Stimulated activated CD8-positive, alpha-beta memory T cell treated with anti-CD3 and anti-CD28 coated beads, Interleukin-4, amount 100 ng/mL, for 24 hours (primary cell): ENCODE results near the gene PET100.

Experiments used
- DNase-seq: peaks from one replicate; pipeline ENCODE4 v3.0.0-alpha.2; 2020; ENCODE audit warnings: low read depth

Gene PET100

GRCh38 chr19:7679771-7680605, 50.4 kb downstream of the PET100 start:
- no peak for DNase-seq

- DNase-seq = peak; percentile 74
Observed at GRCh38 chr19:7680606-7681339, 51.2 kb downstream of the PET100 start, which contains the start of gene TRAPPC5. Gene TRAPPC5, plus strand, starts transcription at chr19:7680833. Its CDS starts 1,421 bp downstream, at chr19:7682254.
